NCI-H1105 (cell line): ENCODE data around the gene JSRP1.

Experiments
- DNase-seq: peaks from one replicate; lab custom pipeline; 2025; lab: John Stamatoyannopoulos, UW

The JSRP1 gene

DNA sequence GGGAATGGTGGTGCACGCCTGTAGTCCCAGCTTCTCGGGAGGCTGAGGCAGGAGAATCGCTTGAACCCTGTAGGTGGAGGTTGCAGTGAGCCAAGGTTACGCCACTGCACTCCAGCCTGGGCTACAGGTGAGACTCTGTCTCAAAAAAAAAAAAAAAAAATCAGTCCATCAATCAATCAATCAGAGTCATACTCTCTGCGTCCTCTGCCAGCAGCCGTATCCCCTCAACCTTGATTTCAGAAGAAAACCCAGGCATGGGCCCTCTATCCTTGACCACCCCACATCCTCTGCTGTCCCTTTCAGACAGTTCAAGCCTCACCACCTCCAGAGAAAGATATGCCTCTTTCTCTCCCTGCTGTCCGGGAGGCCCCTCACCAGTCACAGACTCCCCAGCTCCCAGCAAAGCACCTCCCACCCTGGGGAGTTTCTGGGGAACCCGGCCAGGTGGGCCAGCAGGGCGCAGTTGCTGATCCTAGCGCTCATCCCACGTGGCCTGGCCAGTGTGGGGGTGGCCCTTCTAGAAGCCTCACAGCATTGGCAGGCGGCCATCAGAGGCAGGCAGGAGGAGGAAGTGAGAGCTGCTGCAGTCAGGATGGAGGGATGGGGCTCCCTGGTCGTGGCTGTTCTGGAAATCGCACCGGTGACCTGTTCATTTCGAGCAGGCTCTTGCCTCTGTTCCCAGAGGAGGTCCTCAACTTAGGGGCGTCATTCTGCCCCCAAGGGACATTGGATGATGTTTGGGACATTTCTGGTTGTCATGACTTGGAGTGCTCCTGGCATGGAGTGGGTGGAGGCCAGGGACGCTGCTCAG lies 10.2 kb upstream of the JSRP1 start:
- DNase-seq = no peak

DNA sequence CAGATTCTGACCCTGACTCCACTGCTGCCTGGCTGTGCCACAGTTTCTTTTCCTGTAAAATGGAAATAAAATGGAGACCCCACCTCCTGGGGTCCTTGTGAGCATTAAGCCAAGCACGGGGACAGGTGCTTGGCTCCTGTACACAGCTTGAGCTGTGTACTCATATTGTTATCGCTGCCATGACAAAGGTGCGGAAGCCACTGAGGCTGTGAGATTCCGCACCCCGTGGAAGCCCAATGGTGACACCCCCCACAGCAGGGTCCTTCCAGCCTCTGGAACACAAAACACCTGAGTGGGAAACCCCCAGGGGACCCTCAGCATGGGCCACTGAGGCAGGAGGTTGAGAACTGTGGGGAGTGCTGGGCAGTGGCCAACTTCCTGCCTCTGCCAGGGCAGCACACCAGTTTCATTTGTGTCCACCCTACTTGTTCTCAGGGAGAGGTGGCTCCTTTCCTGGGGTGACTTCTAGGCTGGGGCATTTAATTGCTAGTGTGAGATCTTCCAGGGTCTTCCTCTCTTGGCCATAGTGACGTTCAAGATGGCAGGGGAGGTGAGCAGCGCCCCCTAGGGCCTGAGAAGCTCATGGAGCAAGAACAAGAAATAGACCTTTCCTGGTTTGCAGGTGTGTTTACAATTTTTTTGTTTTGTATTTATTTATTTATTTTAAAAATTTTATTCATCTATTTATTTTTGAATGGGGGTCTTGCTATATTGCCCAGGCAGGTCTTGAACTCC lies 5.4 kb upstream of the JSRP1 start:
- no peak for DNase-seq

GRCh38 chr19:2260341-2260805 lies 4.2 kb upstream of the JSRP1 start:
- no peak for DNase-seq

GRCh38 chr19:2259336-2259735 lies 3.1 kb upstream of the JSRP1 start:
- no peak for DNase-seq

DNA sequence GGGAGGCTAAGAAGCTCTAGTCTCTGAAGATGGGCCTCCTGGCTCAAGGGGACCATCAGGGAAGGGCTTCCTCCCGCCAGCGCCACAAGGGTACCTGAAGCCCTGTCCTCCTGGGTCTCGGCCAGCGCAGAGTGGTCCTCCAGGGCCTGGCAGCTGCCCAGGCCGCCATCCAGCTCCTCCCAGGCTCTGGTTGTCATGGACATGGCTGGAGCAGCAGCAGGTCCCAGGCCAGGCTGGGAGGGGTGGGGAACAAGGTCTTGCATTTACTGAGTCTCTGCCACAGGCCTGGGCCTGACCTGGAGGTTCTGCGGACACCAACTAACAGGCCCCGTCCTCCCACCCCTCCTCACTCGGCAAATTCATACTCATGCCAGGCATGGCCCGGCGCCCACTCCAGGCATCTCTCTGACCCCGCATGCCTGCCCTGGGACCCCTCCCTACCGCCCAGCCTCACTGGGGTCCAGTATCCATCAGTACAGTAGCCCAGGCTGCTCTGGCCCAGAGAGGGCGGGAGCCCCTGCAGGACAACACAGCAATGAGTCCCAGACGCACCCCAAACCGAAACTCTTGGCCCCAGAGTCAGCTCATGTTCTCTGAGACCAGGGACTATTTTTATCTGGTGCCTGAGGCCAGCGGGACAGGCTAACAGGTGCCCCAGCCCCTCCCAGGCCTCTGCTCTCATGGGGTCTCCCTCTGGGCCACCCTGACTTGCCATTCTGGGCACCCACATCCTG lies 938 bp downstream of the JSRP1 start:
- DNase-seq = no peak

GRCh38 chr19:2254064-2254872 lies 1.9 kb downstream of the JSRP1 start:
- no peak for DNase-seq

DNA sequence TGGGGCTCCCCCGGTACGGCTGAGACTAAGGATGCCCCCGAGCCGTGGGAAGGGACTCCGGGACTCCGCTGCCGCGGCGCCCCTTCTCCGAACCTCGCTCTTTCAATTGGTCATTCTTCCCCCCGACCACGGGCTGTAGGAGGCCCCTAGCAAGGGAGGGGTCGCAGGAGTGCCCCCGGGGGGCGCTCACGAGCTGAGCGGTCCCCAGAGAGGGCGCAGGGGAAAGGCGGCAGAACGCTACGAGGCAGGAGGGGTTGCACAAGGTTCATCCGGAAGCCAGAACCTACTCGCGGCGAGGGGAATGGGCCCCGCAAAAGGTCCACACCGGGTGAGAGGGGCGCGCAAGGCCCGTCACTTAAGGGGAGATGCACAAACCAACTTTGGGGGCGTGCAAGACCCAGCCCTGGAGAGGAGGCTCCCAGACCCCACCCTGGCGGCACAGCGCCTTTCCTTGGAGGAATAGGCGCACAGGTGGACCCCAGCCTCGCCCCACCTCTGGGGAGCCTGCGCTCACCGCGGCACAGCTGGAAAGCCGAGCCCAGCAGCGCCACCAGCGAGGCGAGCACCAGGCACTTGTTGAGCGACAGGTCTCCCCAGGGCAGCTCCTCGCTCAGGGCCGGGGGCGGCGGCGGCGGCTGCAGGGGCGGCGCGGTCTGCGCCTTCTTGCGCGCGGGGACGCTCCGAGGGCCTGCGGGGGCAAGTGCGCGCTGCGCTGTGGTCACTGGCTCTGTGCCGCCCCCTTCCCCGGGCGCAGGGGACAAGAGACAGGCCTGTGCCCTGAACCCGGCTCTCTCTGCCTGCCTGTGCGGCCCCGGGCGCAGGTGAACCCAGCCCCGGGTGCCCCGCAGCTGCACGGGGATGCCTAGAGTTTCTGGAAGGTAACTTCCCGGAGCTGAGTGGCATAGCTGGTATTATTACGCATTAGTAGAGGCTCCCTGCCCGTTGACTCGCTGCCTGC lies 2.8 kb downstream of the JSRP1 start:
- no peak for DNase-seq

DNA sequence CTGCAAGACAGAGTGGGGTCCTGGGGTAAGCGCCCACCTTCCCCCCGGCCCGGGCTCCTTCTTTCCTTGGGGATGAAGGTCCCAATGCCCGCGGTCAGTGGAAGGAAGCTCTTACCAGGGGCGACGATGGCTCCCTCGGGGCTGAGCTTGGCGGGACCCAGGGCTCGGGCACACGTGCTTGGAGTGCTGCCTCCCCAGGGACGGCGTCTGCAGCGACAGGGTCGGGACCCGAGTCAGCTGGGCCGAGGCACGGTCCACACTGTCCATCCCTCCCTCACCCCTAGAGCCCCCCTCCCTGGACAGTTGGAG lies 3.5 kb downstream of the JSRP1 start:
- no peak for DNase-seq

GRCh38 chr19:2252055-2252796 lies 4.0 kb downstream of the JSRP1 start:
- DNase-seq = no peak

GRCh38 chr19:2251106-2252054 lies 4.8 kb downstream of the JSRP1 start:
- DNase-seq = no peak

GRCh38 chr19:2250766-2251105 lies 5.5 kb downstream of the JSRP1 start:
- DNase-seq = no peak

DNA sequence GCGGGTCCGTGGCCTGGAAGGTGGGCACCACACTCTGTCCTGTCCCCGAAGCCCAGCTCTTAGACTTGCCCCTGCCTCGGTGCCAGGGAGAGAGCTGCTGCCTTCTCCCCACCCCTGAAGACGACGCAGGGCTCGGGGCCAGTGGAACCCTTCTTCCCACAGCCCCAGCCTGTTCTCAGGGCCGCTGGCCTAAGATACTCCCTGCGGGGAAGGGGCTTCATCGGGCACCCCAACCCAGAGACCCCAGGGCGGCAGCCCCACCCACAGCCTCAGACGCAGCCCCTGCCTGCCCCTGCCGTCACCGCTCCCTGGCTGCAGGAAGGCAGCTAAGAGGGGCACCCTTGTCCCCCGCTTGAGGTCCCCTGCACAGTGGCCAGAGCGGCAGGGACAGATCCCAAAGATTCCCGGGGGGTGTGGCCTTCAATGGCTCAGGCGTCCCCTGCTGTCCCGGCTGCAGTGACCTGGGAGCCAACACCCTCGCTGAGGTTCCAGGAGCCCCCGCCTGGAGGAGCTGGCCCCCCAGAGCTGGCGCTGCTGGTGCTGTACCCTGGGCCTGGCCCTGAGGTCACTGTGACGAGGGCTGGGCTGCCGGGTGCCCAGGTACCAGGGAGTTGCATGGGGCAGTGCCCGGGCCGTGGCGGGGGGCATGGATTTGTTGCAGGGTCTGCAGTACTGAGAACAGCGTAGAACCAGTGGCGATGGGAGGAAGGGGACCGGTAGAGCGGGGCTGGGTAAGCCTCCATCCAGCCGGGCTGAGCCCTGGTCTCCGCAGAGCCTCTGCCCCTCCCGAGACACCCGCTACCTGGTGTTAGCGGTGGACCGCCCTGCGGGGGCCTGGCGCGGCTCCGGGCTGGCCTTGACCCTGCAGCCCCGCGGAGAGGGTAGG lies 6.1 kb downstream of the JSRP1 start:
- DNase-seq = no peak

DNA sequence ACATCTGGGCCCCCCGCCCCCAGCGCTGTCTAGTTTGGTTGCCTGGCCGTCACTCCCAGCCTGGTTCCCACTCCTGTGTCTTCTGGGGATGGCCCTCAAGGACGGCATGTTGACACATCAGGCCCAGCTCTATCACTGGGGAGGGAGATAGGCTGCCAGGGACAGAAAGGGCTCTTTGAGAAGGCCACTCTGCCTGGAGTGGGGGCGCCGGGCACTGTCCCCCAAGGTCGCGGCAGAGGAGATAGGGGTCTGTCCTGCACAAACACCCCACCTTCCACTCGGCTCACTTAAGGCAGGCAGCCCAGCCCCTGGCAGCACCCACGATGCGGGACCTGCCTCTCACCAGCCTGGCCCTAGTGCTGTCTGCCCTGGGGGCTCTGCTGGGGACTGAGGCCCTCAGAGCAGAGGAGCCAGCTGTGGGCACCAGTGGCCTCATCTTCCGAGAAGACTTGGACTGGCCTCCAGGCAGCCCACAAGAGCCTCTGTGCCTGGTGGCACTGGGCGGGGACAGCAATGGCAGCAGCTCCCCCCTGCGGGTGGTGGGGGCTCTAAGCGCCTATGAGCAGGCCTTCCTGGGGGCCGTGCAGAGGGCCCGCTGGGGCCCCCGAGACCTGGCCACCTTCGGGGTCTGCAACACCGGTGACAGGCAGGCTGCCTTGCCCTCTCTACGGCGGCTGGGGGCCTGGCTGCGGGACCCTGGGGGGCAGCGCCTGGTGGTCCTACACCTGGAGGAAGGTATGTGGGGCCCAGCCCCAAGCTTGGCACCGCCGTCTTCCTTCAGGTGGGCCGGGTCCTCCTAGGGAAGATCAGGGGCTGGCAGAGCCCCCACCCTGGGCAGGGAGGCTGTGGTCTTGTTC lies 7.0 kb downstream of the JSRP1 start, which contains the start of gene AMH:
TSS of gene AMH (plus strand) at position 314 of the 857 bp plus-strand sequence. CDS start at position 324, 10 bp downstream.
- DNase-seq = no peak

DNA sequence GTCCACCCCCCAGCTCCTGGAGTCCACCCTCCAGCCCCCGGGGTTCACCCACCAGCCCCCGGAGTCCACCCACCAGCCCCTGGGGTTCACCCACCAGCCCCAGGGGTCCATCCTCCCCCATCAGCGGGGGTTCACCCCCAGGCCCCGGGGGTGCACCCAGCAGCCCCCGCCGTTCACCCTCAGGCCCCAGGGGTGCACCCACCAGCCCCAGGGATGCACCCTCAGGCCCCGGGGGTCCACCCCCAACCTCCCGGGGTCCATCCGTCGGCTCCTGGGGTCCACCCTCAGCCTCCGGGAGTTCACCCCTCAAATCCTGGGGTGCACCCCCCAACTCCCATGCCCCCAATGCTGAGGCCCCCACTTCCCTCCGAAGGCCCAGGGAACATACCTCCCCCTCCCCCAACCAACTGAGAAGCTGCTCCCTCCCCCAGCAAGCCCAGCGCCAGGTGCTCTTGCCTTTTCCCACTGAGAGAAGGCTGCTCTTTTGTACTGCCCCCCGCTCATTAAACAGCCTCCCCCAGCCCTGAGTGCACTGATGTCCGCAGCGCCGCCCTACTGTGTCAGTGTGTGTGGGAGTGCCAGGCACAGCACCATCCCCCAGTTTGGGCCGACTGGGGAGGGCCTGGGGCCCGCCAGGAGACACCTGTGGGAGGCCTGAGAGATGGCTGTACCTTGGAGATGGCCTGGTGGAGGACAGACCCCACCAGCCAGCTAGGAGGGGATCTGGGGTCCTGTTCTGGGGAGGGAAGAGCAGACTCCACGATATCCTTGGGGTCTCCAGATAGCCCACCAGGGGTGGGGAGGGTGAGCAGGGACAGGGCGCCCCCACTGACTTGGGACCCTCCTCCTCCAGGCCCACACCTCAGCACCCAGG lies 7.8 kb downstream of the JSRP1 start:
- DNase-seq = no peak

DNA sequence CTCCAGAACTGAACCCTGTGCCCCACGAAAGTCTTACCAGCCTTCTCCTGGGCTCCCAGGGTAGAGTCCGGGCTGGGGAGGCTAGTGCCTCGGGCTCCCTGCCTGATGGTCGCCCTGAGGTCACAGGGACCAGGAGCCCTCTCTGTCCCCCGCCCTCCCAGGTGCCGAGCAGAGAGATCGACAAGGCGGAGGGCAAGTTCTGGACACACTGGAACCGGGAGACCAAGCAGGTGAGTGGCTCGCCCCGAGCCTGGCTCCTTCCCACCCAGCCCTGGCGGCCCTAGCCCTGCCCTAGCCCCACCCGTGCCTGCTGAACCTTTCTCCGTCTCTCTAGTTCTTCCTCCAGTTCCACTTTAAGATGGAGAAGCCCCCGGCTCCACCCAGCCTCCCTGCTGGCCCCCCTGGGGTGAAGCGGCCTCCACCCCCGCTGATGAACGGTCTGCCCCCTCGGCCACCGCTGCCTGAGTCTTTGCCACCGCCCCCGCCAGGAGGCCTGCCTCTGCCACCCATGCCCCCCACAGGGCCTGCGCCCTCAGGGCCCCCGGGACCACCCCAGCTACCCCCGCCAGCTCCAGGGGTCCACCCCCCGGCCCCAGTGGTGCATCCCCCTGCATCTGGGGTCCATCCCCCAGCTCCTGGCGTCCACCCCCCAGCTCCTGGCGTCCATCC lies 8.7 kb downstream of the JSRP1 start:
- no peak for DNase-seq
